Epithelial cell of prostate (primary cell): ENCODE data around the gene HBA1.
"Not testable (repeated sequence)": the region's sequence is repeated elsewhere in the genome, so short reads cannot be mapped to it uniquely, and the experiment has no call there.

ENCODE experiments used
- DNase-seq: peaks from one replicate; pipeline ENCODE4 v3.0.0-alpha.2; 2011; ENCODE audit warnings: low read depth, low spot score
- H3K27ac ChIP-seq: fragments of 450-650 bp; 2 replicates; pipeline ENCODE4 v1.5.1; 2017; ENCODE audit warnings: mild to moderate bottlenecking

Gene HBA1

DNA sequence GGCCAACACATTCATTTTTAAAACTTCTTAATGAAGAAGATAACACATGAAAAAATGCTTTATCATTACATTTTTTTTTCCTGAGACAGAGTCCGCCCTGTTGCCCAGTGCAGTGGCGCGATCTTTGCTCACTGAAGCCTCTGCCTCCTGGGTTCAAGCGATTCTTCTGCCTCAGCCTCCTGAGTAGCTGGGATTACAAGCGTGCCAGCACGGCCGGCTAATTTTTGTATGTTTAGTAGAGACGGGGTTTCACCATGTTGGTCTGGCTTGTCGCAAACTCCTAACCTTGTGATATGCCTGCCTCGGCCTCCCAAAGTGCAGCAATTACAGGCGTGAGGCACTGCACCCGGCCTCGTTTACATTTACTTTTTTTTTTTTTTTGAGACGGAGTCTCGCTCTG lies 17.0 kb downstream of the HBA1 start:
- H3K27ac ChIP-seq, result no peak overlapping the region
- DNase-seq, result no peak

DNA sequence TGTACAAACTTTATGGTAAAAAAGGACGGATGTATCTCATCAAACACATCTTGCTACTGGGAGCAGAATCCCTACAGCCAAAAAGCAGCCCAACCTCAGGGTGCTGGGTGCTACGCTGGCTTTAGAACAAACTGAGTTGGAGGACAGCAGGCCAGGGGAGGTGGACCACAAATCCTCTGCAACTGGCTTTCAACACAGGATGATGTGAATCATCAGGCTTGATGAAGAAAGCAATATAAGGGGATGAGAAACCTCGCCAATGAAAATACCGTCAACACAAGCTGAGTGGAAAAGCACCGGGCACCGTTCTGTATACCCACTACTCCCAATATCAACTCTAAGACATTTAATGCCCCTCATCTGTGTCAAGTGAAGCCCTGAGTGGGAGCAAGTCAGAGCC lies 18.0 kb downstream of the HBA1 start:
- no peak for DNase-seq
- H3K27ac ChIP-seq, result no peak overlapping the region

DNA sequence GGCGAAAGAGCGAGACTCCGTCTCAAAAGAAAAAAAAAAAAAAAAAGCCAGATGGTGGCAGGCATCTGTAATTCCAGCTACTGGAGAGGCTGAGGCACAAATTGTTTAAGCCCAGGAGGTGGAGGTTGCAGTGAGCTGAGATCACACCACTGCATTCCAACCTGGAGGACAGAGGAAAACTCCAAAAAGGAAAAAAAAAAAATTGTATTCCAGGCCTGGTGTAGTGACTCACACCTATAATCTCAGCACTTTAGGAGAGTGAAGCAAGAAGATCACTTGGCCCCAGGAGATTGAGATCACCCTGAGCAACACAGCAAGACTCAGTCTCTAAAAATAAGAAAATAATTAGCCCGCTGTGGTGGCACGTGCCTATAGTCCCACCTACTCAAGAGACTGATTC lies 23.9 kb downstream of the HBA1 start:
- no peak overlapping the region for H3K27ac ChIP-seq
- DNase-seq, result no peak

DNA sequence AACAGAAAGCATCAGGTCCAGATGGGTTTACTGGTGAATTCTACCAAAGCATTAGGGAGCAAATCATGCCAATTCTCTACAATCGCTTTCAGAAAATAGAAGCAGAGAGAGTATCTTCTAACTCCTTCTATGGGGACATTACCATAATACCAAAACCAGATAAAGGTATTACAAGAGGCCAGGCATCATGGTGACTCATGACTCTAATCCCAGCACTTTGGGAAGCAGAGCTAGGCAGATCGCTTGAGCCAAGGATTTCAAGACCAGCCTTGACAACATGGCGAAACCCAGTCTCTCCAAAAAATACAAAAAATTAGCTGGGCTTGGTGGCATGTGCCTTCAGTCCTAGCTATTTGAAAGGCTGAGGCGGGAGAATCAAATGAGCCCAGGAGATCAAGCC lies 26.8 kb downstream of the HBA1 start:
- no peak overlapping the region for H3K27ac ChIP-seq
- no peak for DNase-seq

DNA sequence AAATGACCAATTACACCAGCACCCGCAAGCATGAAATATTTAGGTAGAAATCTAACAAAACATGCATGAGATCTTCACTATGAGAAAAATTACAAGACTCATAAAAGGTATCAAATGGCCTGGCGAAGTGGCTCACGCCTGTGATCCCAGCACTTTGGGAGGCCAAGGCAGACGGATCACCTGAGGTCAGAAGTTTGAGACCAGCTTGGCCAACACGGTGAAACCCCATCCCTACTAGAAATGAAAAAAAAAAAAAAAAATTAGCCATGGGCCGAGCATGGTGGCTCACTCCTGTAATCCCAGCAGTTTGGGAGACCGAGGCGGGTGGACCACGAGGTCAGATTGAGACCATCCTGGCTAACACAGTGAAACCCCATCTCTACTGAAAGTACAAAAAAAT lies 27.6 kb downstream of the HBA1 start:
- not testable (repeated sequence) for DNase-seq, H3K27ac ChIP-seq

DNA sequence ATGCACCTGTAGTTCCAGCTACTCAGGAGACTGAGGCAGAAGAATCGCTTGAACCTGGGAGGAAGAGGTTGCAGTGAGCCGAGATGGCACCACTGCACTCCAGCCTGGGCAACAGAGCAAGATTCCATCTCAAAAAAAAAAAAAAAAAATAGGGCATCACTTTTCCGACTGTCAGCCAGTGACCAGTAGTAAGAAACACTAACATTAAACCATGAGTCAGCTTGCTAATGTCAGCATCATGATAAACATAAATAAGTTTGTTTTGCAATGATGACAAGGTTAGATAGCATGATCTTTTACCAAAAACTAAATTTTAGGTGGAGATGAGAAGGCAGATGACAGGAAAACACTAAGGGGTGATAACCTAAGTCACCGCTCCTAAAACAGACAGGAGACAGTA lies 32.9 kb downstream of the HBA1 start:
- not testable (repeated sequence) for H3K27ac ChIP-seq, DNase-seq

DNA sequence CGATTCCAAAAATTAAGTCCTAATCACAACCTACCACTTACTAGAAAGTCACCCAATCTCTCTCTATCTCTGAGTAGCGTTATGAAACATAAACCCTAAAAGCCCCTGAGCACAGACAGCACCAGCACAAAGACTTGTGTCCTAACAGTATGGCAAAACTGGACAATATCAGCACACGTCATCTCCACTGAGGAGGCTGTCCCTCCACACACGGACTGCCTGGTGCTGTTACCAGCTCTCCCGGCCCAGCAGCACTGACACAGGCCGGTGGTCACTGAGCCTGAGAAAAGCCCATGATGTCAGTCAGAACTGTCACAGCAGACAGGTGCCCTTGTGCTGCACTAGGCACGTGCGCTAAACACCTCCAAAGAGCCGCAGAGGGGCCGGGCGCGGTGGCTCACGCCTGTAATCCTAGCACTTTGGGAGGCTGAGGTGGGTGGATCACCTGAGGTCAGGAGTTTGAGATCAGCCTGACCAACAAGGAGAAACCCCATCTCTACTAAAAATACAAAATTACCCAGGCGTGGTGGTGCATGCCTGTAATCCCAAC lies 35.2 kb downstream of the HBA1 start:
- H3K27ac ChIP-seq, DNase-seq: not testable (repeated sequence)

DNA sequence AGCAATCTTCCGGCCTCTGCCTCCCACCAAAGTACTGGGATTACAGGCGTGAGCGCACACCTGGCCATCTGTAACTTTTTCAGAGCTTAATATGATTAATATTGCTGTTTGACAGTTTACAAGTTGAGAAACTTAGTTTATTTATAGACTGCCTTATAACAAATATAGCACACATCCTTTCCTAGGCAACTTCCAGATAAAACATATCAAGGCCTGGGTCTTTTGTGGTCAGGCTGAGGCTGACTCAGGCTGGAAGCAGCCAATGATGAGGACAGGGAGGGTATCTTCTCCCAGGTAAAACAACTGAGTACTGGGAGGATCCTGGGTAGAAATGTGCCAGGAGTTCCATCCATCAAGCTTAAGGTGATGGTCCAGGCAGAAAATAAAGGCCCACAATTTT lies 36.5 kb downstream of the HBA1 start:
- DNase-seq, result no peak
- no peak overlapping the region for H3K27ac ChIP-seq

DNA sequence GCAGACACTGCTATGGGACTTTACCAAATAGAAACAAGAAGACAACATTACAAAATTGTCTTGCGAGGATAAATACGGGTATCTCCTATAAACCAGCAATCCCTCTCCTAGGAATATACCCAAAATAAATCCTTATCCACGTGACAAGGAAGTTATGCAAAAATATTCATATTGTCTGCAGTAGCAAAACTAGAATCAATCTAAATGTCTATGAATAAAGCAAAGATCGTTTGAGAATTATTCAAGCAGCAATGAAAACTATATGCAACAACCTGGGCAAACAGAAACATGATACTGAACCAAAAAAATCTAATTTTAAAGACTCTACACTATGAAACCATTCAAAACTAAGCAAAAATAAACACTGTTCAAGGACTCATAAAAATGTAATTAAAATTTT lies 43.5 kb downstream of the HBA1 start:
- H3K27ac ChIP-seq, result no peak overlapping the region
- no peak for DNase-seq
